Measurements from ENCODE around the gene AKR1D1.
A peak's percentile ranks its signal among the peaks of the same experiment; 100 is the strongest.

The AKR1D1 gene

GRCh38 chr7:138157702-138158101 is 81.4 kb downstream of the AKR1D1 start:
- Histone ChIP-seq H3K27ac (no peak overlapping the region), H3K36me3 (no peaks in the 10 kb centered on the region), H3K27me3 (ENCODE audit: insufficient read depth, low read depth, severe bottlenecking) (no peaks in the 10 kb centered on the region), H3K4me3 (ENCODE audit: low read depth, low read length) (no peak overlapping the region), H3K9me3 (ENCODE audit: severe bottlenecking) (no peaks in the 10 kb centered on the region)
- DNase-seq = no peak
- TF ChIP-seq CTCF (IDR thresholded peaks at IDR 0.05; ENCODE audit: low read depth, low read length) = no peak

- no peak overlapping the region for H3K4me3 ChIP-seq (ENCODE audit: low read depth, low read length)
- no peak for TF ChIP-seq CTCF (IDR thresholded peaks at IDR 0.05; ENCODE audit: low read depth, low read length)
- DNase-seq = no peak
- H3K27me3 ChIP-seq (ENCODE audit: insufficient read depth, low read depth, severe bottlenecking) = no peaks in the 10 kb centered on the region
- no peaks in the 10 kb centered on the region for H3K9me3 ChIP-seq (ENCODE audit: severe bottlenecking)
- H3K27ac ChIP-seq = no peak overlapping the region
- H3K36me3 ChIP-seq = no peaks in the 10 kb centered on the region
Measured at GRCh38 chr7:138158739-138159528, 82.7 kb downstream of the AKR1D1 start.

GRCh38 chr7:138161600-138162081 is 85.4 kb downstream of the AKR1D1 start:
- no peaks in the 10 kb centered on the region for H3K36me3 ChIP-seq
- TF ChIP-seq CTCF (IDR thresholded peaks at IDR 0.05; ENCODE audit: low read depth, low read length) = peak; percentile 77
- H3K9me3 ChIP-seq (ENCODE audit: severe bottlenecking) = peaks cover 11% of the 10 kb centered on the region
- H3K4me3 ChIP-seq (ENCODE audit: low read depth, low read length) = no peak overlapping the region
- peak; percentile 93 for DNase-seq
- H3K27ac ChIP-seq = no peak overlapping the region
- no peaks in the 10 kb centered on the region for H3K27me3 ChIP-seq (ENCODE audit: insufficient read depth, low read depth, severe bottlenecking)

- H3K27ac ChIP-seq = no peak overlapping the region
- H3K27me3 ChIP-seq (ENCODE audit: insufficient read depth, low read depth, severe bottlenecking) = no peaks in the 10 kb centered on the region
- peaks cover 11% of the 10 kb centered on the region for H3K9me3 ChIP-seq (ENCODE audit: severe bottlenecking)
- no peaks in the 10 kb centered on the region for H3K36me3 ChIP-seq
- no peak overlapping the region for H3K4me3 ChIP-seq (ENCODE audit: low read depth, low read length)
- DNase-seq = no peak
- no peak for TF ChIP-seq CTCF (IDR thresholded peaks at IDR 0.05; ENCODE audit: low read depth, low read length)
Measured at GRCh38 chr7:138162236-138162635, 86.0 kb downstream of the AKR1D1 start.

GRCh38 chr7:138163800-138164199 is 87.5 kb downstream of the AKR1D1 start:
- no peak for DNase-seq
- no peaks in the 10 kb centered on the region for H3K36me3 ChIP-seq
- peaks cover 11% of the 10 kb centered on the region for H3K9me3 ChIP-seq (ENCODE audit: severe bottlenecking)
- H3K4me3 ChIP-seq (ENCODE audit: low read depth, low read length) = no peak overlapping the region
- no peak overlapping the region for H3K27ac ChIP-seq
- no peaks in the 10 kb centered on the region for H3K27me3 ChIP-seq (ENCODE audit: insufficient read depth, low read depth, severe bottlenecking)
- no peak for TF ChIP-seq CTCF (IDR thresholded peaks at IDR 0.05; ENCODE audit: low read depth, low read length)

GRCh38 chr7:138164804-138165203 is 88.5 kb downstream of the AKR1D1 start:
- H3K36me3 ChIP-seq = no peaks in the 10 kb centered on the region
- no peak for TF ChIP-seq CTCF (IDR thresholded peaks at IDR 0.05; ENCODE audit: low read depth, low read length)
- no peaks in the 10 kb centered on the region for H3K27me3 ChIP-seq (ENCODE audit: insufficient read depth, low read depth, severe bottlenecking)
- no peak for DNase-seq
- H3K27ac ChIP-seq = no peak overlapping the region
- H3K4me3 ChIP-seq (ENCODE audit: low read depth, low read length) = no peak overlapping the region
- H3K9me3 ChIP-seq (ENCODE audit: severe bottlenecking) = peaks cover 11% of the 10 kb centered on the region
